Measurements from ENCODE around the gene MUC6. TPM values are rescaled to one million over a fixed set of nuclear protein-coding genes. Genes with fewer than 3 reads are reported as not detected.

The MUC6 gene
- total RNA-seq, 6 experiments from 2014 or later, result not detected

- DNase-seq, result no peak
- TF ChIP-seq, protein P1, sequence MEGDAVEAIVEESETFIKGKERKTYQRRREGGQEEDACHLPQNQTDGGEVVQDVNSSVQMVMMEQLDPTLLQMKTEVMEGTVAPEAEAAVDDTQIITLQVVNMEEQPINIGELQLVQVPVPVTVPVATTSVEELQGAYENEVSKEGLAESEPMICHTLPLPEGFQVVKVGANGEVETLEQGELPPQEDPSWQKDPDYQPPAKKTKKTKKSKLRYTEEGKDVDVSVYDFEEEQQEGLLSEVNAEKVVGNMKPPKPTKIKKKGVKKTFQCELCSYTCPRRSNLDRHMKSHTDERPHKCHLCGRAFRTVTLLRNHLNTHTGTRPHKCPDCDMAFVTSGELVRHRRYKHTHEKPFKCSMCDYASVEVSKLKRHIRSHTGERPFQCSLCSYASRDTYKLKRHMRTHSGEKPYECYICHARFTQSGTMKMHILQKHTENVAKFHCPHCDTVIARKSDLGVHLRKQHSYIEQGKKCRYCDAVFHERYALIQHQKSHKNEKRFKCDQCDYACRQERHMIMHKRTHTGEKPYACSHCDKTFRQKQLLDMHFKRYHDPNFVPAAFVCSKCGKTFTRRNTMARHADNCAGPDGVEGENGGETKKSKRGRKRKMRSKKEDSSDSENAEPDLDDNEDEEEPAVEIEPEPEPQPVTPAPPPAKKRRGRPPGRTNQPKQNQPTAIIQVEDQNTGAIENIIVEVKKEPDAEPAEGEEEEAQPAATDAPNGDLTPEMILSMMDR (IDR thresholded peaks at IDR 0.05), result no peak
- no peaks in the 10 kb centered on the region for H3K4me1 Mint-ChIP-seq (ENCODE audit: low read depth)
- H3K9me3 Mint-ChIP-seq, result no peaks in the 10 kb centered on the region
- no peak overlapping the region for H3K4me3 Mint-ChIP-seq
- no peaks in the 10 kb centered on the region for H3K36me3 Mint-ChIP-seq (ENCODE audit: low read depth)
- no peaks in the 10 kb centered on the region; the same call in 1 of the 2 replicates for H3K27me3 Mint-ChIP-seq (ENCODE audit: insufficient read depth)
- H3K27ac Mint-ChIP-seq, result no peak overlapping the region
Observed at GRCh38 chr11:1073851-1074243, 37.3 kb upstream of the MUC6 start.

- H3K4me3 Mint-ChIP-seq, result no peak overlapping the region
- DNase-seq, result no peak
- TF ChIP-seq, protein P1 (IDR thresholded peaks at IDR 0.05), result no peak
- no peaks in the 10 kb centered on the region for H3K4me1 Mint-ChIP-seq (ENCODE audit: low read depth)
- no peaks in the 10 kb centered on the region for H3K9me3 Mint-ChIP-seq
- H3K27me3 Mint-ChIP-seq (ENCODE audit: insufficient read depth), result no peaks in the 10 kb centered on the region; the same call in 1 of the 2 replicates
- no peaks in the 10 kb centered on the region for H3K36me3 Mint-ChIP-seq (ENCODE audit: low read depth)
- no peak overlapping the region for H3K27ac Mint-ChIP-seq
Observed at GRCh38 chr11:1073261-1073724, 36.8 kb upstream of the MUC6 start.

DNA sequence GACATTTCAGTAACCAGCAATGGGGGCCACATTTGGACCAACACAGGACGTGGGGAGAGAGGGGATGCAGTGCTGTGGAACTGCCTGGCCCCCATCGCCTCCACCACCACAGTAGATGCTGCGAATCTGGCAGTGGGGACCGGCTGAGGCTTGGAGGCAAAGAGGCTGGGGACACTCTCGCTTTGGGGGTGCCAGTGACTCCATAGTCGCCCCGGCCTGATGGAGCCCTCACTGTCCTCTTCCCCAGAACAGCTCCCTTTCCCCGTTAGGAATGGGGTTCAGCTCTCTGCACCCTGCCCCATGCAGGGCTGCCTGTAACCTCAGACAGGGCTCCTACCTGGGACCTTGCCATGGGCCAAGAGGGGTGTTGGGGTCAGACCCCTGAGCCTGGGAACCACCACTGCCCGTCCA is 36.3 kb upstream of the MUC6 start:
- no peak for DNase-seq
- no peak overlapping the region for H3K4me3 Mint-ChIP-seq
- no peaks in the 10 kb centered on the region for H3K36me3 Mint-ChIP-seq (ENCODE audit: low read depth)
- H3K27me3 Mint-ChIP-seq (ENCODE audit: insufficient read depth), result no peaks in the 10 kb centered on the region; the same call in 1 of the 2 replicates
- no peak overlapping the region for H3K27ac Mint-ChIP-seq
- no peaks in the 10 kb centered on the region for H3K9me3 Mint-ChIP-seq
- no peaks in the 10 kb centered on the region for H3K4me1 Mint-ChIP-seq (ENCODE audit: low read depth)
- TF ChIP-seq, protein P1 (IDR thresholded peaks at IDR 0.05), result no peak

DNA sequence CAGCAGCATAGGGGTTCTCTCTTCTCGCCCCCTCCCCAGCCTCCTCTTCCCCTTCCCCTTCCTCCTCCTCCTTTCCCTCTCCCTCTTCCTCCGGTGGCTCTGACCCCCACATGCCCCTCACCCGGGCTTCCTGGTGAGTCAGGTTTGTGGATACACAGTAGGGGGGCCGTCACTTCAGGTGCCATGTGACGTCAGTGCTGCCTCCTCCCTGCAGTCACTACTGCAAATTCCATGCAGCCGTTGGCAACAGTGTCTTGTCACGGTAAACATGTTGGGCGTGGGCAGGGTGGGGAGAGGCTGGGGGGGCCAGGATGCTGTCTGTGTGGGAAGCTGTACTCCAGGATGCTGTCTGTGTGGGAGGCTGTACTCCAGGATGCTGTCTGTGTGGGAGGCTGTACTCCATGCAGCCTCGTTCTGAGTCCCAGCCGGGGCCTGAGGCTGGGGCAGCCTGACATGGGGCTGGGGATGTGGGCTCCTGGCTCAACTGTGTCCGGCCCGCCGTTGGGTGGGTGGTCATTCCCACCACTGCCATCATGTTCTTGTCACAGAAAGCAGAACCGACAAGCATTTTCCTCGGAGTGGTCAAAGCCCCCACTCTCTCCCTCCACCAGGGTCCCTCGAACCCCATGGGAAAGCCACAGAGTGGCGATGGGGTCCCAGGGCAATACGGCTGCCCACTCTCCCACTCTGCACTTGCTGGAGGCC is 35.8 kb upstream of the MUC6 start:
- no peaks in the 10 kb centered on the region for H3K4me1 Mint-ChIP-seq (ENCODE audit: low read depth)
- TF ChIP-seq, protein P1 (IDR thresholded peaks at IDR 0.05), result no peak
- no peak overlapping the region for H3K4me3 Mint-ChIP-seq
- no peaks in the 10 kb centered on the region for H3K36me3 Mint-ChIP-seq (ENCODE audit: low read depth)
- H3K27me3 Mint-ChIP-seq (ENCODE audit: insufficient read depth), result peaks cover 5% of the 10 kb centered on the region
- DNase-seq, result peak; percentile 19
- H3K9me3 Mint-ChIP-seq, result no peaks in the 10 kb centered on the region
- no peak overlapping the region for H3K27ac Mint-ChIP-seq

DNA sequence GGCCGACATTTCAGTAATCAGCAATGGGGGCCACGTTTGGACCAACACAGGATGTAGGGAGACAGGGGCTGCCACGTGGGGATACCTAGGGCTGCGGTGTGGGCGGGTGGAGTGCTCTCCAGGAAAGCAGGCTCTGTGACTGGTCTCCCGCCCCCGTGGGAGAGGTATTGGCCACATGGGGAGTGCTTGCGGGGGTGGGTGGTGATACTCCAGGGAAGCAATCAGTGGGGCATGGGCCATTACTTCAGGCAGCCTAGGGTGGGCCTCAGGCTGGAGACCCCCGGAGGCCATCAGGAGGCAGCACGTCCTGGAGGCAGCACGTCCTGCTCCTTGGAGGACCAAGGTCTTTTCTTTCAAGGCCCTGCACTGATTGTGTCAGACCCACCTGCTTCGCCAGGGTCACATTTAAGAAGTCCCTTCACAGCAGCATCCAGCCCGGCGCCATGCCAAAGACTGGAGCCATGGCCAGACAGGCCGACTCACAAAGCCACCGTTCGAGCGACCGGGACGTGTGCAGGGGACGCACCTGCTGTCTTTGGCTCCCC is 35.1 kb upstream of the MUC6 start:
- Mint-ChIP-seq H3K36me3 (ENCODE audit: low read depth) (no peaks in the 10 kb centered on the region), H3K4me3 (no peak overlapping the region), H3K27me3 (ENCODE audit: insufficient read depth) (peaks cover 7% of the 10 kb centered on the region), H3K9me3 (no peaks in the 10 kb centered on the region), H3K4me1 (ENCODE audit: low read depth) (no peaks in the 10 kb centered on the region), H3K27ac (no peak overlapping the region)
- DNase-seq, result no peak
- TF ChIP-seq, protein P1 (IDR thresholded peaks at IDR 0.05), result no peak
